Measurements from ENCODE around the gene CD93. TPM values are rescaled to one million over a fixed set of nuclear protein-coding genes. Genes with fewer than 3 reads are reported as not detected.

Gene CD93
- total and polyA plus RNA-seq, 2 of the 8 experiments (the other 6 are each of a cell fraction or from before 2014, with no cell fraction given), result under 0.01 to 0.07 TPM

DNA sequence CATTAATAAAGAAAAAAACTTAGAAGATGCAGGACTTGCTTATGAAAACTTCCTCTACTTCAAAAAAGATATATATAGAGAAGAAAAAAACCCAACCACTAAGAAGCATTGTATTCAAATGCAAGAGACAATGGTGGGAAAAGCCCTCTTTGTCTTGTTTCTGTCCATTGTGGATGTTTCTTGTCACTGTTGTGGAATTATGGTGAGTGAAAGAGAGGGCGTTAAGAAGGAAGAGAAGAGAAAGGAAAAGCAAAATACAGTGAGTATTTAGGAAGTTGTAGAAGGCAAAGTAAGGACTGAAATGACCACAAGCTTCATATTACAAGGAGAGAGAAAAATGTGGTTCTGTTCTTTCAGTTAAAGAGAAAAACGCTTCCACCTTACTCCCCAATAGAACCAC lies 22.5 kb downstream of the CD93 start (continued):
- TF ChIP-seq EGR1 (IDR thresholded peaks at IDR 0.05; ENCODE audit: borderline replicate concordance, low read depth, low read length), result no peak
- TF ChIP-seq JUN (IDR thresholded peaks at IDR 0.05; ENCODE audit: low read depth, low read length), result no peak
- no peak for TF ChIP-seq KDM5A (IDR thresholded peaks at IDR 0.05; ENCODE audit: low read length)
- no peak for TF ChIP-seq SUZ12 (IDR thresholded peaks at IDR 0.05; ENCODE audit: low read length)
- no peak for TF ChIP-seq ZNF274 (IDR thresholded peaks at IDR 0.05; ENCODE audit: borderline replicate concordance, extremely low read depth, low read length)
- TF ChIP-seq SIRT6 (IDR thresholded peaks at IDR 0.05; ENCODE audit: low read length), result no peak

Measured in H1 (cell line).